ENCODE measurements around the gene COX4I1.
"Not testable (repeated sequence)": the region's sequence is repeated elsewhere in the genome, so short reads cannot be mapped to it uniquely, and the experiment has no call there.

COX4I1 gene

GRCh38 chr16:85805442-85806045, 6.0 kb downstream of the COX4I1 start:
- no peak for DNase-seq

GRCh38 chr16:85806539-85806938, 7.0 kb downstream of the COX4I1 start:
- DNase-seq: no peak

GRCh38 chr16:85807340-85807739, 7.8 kb downstream of the COX4I1 start:
- not testable (repeated sequence) for DNase-seq

GRCh38 chr16:85808104-85808503, 8.6 kb downstream of the COX4I1 start:
- DNase-seq: not testable (repeated sequence)

- no peak for DNase-seq
Measured at GRCh38 chr16:85808926-85809325, 9.4 kb downstream of the COX4I1 start.

GRCh38 chr16:85809645-85810044, 10.2 kb downstream of the COX4I1 start:
- no peak for DNase-seq

- no peak for DNase-seq
Measured at GRCh38 chr16:85810097-85810741, 10.7 kb downstream of the COX4I1 start.

GRCh38 chr16:85810742-85811115, 11.2 kb downstream of the COX4I1 start:
- no peak for DNase-seq

- DNase-seq: no peak
Measured at GRCh38 chr16:85812031-85812807, 12.7 kb downstream of the COX4I1 start.

GRCh38 chr16:85812811-85813700, 13.6 kb downstream of the COX4I1 start:
- DNase-seq: no peak

- DNase-seq: no peak
Measured at GRCh38 chr16:85816159-85816558, 16.7 kb downstream of the COX4I1 start.

GRCh38 chr16:85817195-85817594, 17.7 kb downstream of the COX4I1 start:
- DNase-seq: not testable (repeated sequence)

GRCh38 chr16:85819245-85819644, 19.8 kb downstream of the COX4I1 start:
- peak; percentile 48 for DNase-seq

- DNase-seq: no peak
Measured at GRCh38 chr16:85819771-85820170, 20.3 kb downstream of the COX4I1 start.

GRCh38 chr16:85820604-85821372, 21.3 kb downstream of the COX4I1 start:
- DNase-seq: peak; percentile 90

- DNase-seq: peak; percentile 90
Measured at GRCh38 chr16:85821390-85822135, 22.1 kb downstream of the COX4I1 start.

GRCh38 chr16:85822145-85822544, 22.6 kb downstream of the COX4I1 start:
- no peak for DNase-seq

GRCh38 chr16:85823328-85823920, 23.9 kb downstream of the COX4I1 start:
- DNase-seq: no peak

GRCh38 chr16:85824161-85825135, 25.0 kb downstream of the COX4I1 start:
- no peak for DNase-seq

- no peak for DNase-seq
Measured at GRCh38 chr16:85825326-85825725, 25.8 kb downstream of the COX4I1 start.

All from NCI-H2171 treated with DMSO at 0.1 percent for 48 hours (cell line).